ENCODE measurements around the gene AMZ1. TPM values are rescaled to one million over a fixed set of nuclear protein-coding genes. Genes with fewer than 3 reads are reported as not detected.

Gene AMZ1
- total RNA-seq, 1 donor from 2014 or later, result not detected

GRCh38 chr7:2701424-2701823 lies 13.4 kb downstream of the AMZ1 start:
- Mint-ChIP-seq H3K4me1 (peaks cover under 1% of the 10 kb centered on the region), H3K9me3 (no peaks in the 10 kb centered on the region), H3K36me3 (no peaks in the 10 kb centered on the region), H3K4me3 (no peak overlapping the region), H3K27ac (no peak overlapping the region), H3K27me3 (ENCODE audit: insufficient read depth, low read depth) (peaks cover 6% of the 10 kb centered on the region)
- Histone ChIP-seq H3K4me1 (peaks cover 4% of the 10 kb centered on the region), H3K4me2 (no peak overlapping the region), H3K27ac (no peak overlapping the region), H2AFZ (replicated peaks) (no peak overlapping the region), H4K20me1 (ENCODE audit: low read depth) (no peaks in the 10 kb centered on the region), H3K79me2 (ENCODE audit: low read depth) (no peaks in the 10 kb centered on the region), H3F3A (ENCODE audit: low read depth) (peaks cover 8% of the 10 kb centered on the region), H3K4me3 (no peak overlapping the region), H3K27me3 (no peaks in the 10 kb centered on the region), H3K36me3 (no peaks in the 10 kb centered on the region), H3K9me3 (ENCODE audit: low read depth) (no peaks in the 10 kb centered on the region), H3K9ac (no peak overlapping the region)
- TF ChIP-seq EZH2 (IDR thresholded peaks at IDR 0.05) (no peak), CTCF (IDR thresholded peaks at IDR 0.05) (no peak), EZH2phosphoT487 (IDR thresholded peaks at IDR 0.05) (no peak)
- DNase-seq (ENCODE audit: low spot score), result no peak

- no peak for TF ChIP-seq EZH2phosphoT487 (IDR thresholded peaks at IDR 0.05)
- TF ChIP-seq CTCF (IDR thresholded peaks at IDR 0.05), result no peak
- TF ChIP-seq EZH2 (IDR thresholded peaks at IDR 0.05), result no peak
- peaks cover 5% of the 10 kb centered on the region for H3K4me1 Mint-ChIP-seq
These were observed 14.0 kb downstream of the AMZ1 start for GRCh38 chr7:2701832-2702593.

GRCh38 chr7:2702594-2702957 lies 14.6 kb downstream of the AMZ1 start:
- no peak overlapping the region for H3K27ac ChIP-seq
- H3K27ac Mint-ChIP-seq, result peak overlapping the region; percentile 3
- DNase-seq (ENCODE audit: low spot score), result no peak

More at GRCh38 chr7:2701832-2702593, 14.0 kb downstream of the AMZ1 start:
- H3K27me3 ChIP-seq, result no peaks in the 10 kb centered on the region
- no peak for DNase-seq (ENCODE audit: low spot score)
- H4K20me1 ChIP-seq (ENCODE audit: low read depth), result peaks cover 1% of the 10 kb centered on the region
- no peak overlapping the region for H3K4me3 ChIP-seq
- peak overlapping the region; percentile 3 for H3K27ac Mint-ChIP-seq
- H3K4me1 ChIP-seq, result peaks cover 10% of the 10 kb centered on the region
- no peaks in the 10 kb centered on the region for H3K36me3 ChIP-seq
- H2AFZ ChIP-seq (replicated peaks), result no peak overlapping the region
- no peaks in the 10 kb centered on the region for H3K79me2 ChIP-seq (ENCODE audit: low read depth)
- H3K27me3 Mint-ChIP-seq (ENCODE audit: insufficient read depth, low read depth), result peaks cover 6% of the 10 kb centered on the region
- H3K9me3 Mint-ChIP-seq, result no peaks in the 10 kb centered on the region
- H3K4me2 ChIP-seq, result no peak overlapping the region
- H3K36me3 Mint-ChIP-seq, result no peaks in the 10 kb centered on the region
- no peak overlapping the region for H3K9ac ChIP-seq
- H3K27ac ChIP-seq, result no peak overlapping the region
- H3F3A ChIP-seq (ENCODE audit: low read depth), result peaks cover 14% of the 10 kb centered on the region
- H3K9me3 ChIP-seq (ENCODE audit: low read depth), result no peaks in the 10 kb centered on the region
- no peak overlapping the region for H3K4me3 Mint-ChIP-seq

More at GRCh38 chr7:2702594-2702957, 14.6 kb downstream of the AMZ1 start:
- Histone ChIP-seq H3K79me2 (ENCODE audit: low read depth) (no peaks in the 10 kb centered on the region), H3K9ac (no peak overlapping the region), H3K27me3 (no peaks in the 10 kb centered on the region), H3K4me1 (peaks cover 14% of the 10 kb centered on the region), H3K4me3 (no peak overlapping the region), H3K9me3 (ENCODE audit: low read depth) (no peaks in the 10 kb centered on the region), H3F3A (ENCODE audit: low read depth) (peaks cover 18% of the 10 kb centered on the region), H4K20me1 (ENCODE audit: low read depth) (peaks cover 5% of the 10 kb centered on the region), H2AFZ (replicated peaks) (no peak overlapping the region), H3K36me3 (no peaks in the 10 kb centered on the region), H3K4me2 (no peak overlapping the region)
- no peak for TF ChIP-seq EZH2 (IDR thresholded peaks at IDR 0.05)
- TF ChIP-seq EZH2phosphoT487 (IDR thresholded peaks at IDR 0.05), result no peak
- TF ChIP-seq CTCF (IDR thresholded peaks at IDR 0.05), result no peak
- no peaks in the 10 kb centered on the region for H3K9me3 Mint-ChIP-seq
- peaks cover 6% of the 10 kb centered on the region for H3K27me3 Mint-ChIP-seq (ENCODE audit: insufficient read depth, low read depth)
- no peak overlapping the region for H3K4me3 Mint-ChIP-seq
- H3K36me3 Mint-ChIP-seq, result no peaks in the 10 kb centered on the region
- H3K4me1 Mint-ChIP-seq, result peaks cover 10% of the 10 kb centered on the region

Data from neural progenitor cell (in vitro differentiated cells).